Mesendoderm (in vitro differentiated cells): Measurements from ENCODE around the gene ABTB1.

Experiments
- DNase-seq: peaks from one replicate; pipeline ENCODE4 v3.0.0; 2013
- H2AK5ac ChIP-seq: 2 replicates; pipeline ENCODE4 v1.6.1; 2013; ENCODE audit warnings: low read length, inconsistent platforms
- H2BK120ac ChIP-seq: 2 replicates; pipeline ENCODE4 v1.6.1; 2013; ENCODE audit warnings: low read depth, mild to moderate bottlenecking, low read length, moderate library complexity, mixed read lengths
- H2BK15ac ChIP-seq: replicated peaks from 2 replicates; pipeline ENCODE4 v1.6.1; 2013; ENCODE audit warnings: low read depth, mild to moderate bottlenecking, moderate library complexity
- H2BK5ac ChIP-seq: 2 replicates; pipeline ENCODE4 v1.6.1; 2013; ENCODE audit warnings: low read length, inconsistent platforms
- H3K18ac ChIP-seq: 2 replicates; pipeline ENCODE4 v1.6.1; 2013; ENCODE audit warnings: mild to moderate bottlenecking, low read length, mixed read lengths
- H3K23ac ChIP-seq: one replicate; pipeline ENCODE4 v1.6.1; 2013; ENCODE audit warnings: low read length
- H3K27ac ChIP-seq: 2 replicates; pipeline ENCODE4 v1.5.1; 2013; ENCODE audit warnings: low read depth, mild to moderate bottlenecking, inconsistent platforms, low read length, moderate library complexity
- H3K27me3 ChIP-seq: 2 replicates; pipeline ENCODE4 v1.6.1; 2013; ENCODE audit warnings: low read length, control low read depth, mild to moderate bottlenecking, inconsistent platforms; ENCODE audit not compliant: insufficient read depth, poor library complexity
- H3K36me3 ChIP-seq: 2 replicates; pipeline ENCODE4 v1.6.1; 2013; ENCODE audit warnings: low read length, inconsistent platforms; ENCODE audit not compliant: control insufficient read depth, insufficient read depth
- H3K4ac ChIP-seq: one replicate; pipeline ENCODE4 v1.6.1; 2013; ENCODE audit warnings: low read depth, mild to moderate bottlenecking, low read length, moderate library complexity
- H3K4me1 ChIP-seq: 2 replicates; pipeline ENCODE4 v1.6.1; 2013; ENCODE audit warnings: low read depth, low read length, inconsistent platforms; ENCODE audit not compliant: control insufficient read depth
- H3K4me2 ChIP-seq: 2 replicates; pipeline ENCODE4 v1.6.1; 2013; ENCODE audit warnings: low read length
- H3K4me3 ChIP-seq: 2 replicates; pipeline ENCODE4 v1.5.1; 2013; ENCODE audit warnings: mild to moderate bottlenecking, low read length
- H3K56ac ChIP-seq: one replicate; pipeline ENCODE4 v1.6.1; 2013; ENCODE audit warnings: low read length
- H3K79me1 ChIP-seq: 2 replicates; pipeline ENCODE4 v1.6.1; 2013; ENCODE audit warnings: low read length, inconsistent platforms
- H3K79me2 ChIP-seq: 2 replicates; pipeline ENCODE4 v1.6.1; 2013; ENCODE audit warnings: mild to moderate bottlenecking, low read length; ENCODE audit not compliant: control insufficient read depth, insufficient read depth
- H3K9ac ChIP-seq: 2 replicates; pipeline ENCODE4 v1.6.1; 2013; ENCODE audit warnings: low read length, inconsistent platforms
- H4K5ac ChIP-seq: one replicate; pipeline ENCODE4 v1.6.1; 2013; ENCODE audit warnings: low read length
- H4K8ac ChIP-seq: one replicate; pipeline ENCODE4 v1.6.1; 2013; ENCODE audit warnings: low read depth, mild to moderate bottlenecking, control low read depth, low read length, moderate library complexity
- WGBS: extraction: QIAGEN DNeasy Blood & Tissue Kit; methylation state at CpG from one replicate; pipeline ENCODE4 v1.1.7; 2013; ENCODE audit warnings: low lambda C conversion rate, missing lambda C conversion rate; ENCODE audit not compliant: insufficient coverage; ENCODE audit errors: extremely low coverage; 5-methylcytosine and 5-hydroxymethylcytosine counted together

Gene ABTB1

GRCh38 chr3:127675651-127676391 lies 3.1 kb downstream of the ABTB1 start:
- H3K36me3 ChIP-seq: no peaks in the 10 kb centered on the region
- no peak overlapping the region for H4K5ac ChIP-seq
- H2AK5ac ChIP-seq: no peak overlapping the region
- no peak for DNase-seq
- H2BK15ac ChIP-seq: no peak overlapping the region
- no peak overlapping the region for H2BK5ac ChIP-seq
- no peak overlapping the region for H3K23ac ChIP-seq
- H3K27ac ChIP-seq: no peak overlapping the region
- no peaks in the 10 kb centered on the region for H3K79me2 ChIP-seq
- no peak overlapping the region for H3K18ac ChIP-seq
- no peak overlapping the region for H3K56ac ChIP-seq
- no peak overlapping the region for H2BK120ac ChIP-seq
- no peak overlapping the region for H4K8ac ChIP-seq
- no peaks in the 10 kb centered on the region for H3K79me1 ChIP-seq
- no peaks in the 10 kb centered on the region for H3K4me1 ChIP-seq
- WGBS: no CpG with 5 or more reads among the region's 29 CpGs
- no peak overlapping the region for H3K9ac ChIP-seq
- no peaks in the 10 kb centered on the region for H3K27me3 ChIP-seq
- H3K4me3 ChIP-seq: no peak overlapping the region
- H3K4ac ChIP-seq: no peak overlapping the region
- H3K4me2 ChIP-seq: no peak overlapping the region

GRCh38 chr3:127676456-127676855 lies 3.7 kb downstream of the ABTB1 start:
- Histone ChIP-seq H2BK5ac (no peak overlapping the region), H3K27ac (no peak overlapping the region), H3K18ac (no peak overlapping the region), H3K4ac (no peak overlapping the region), H2BK15ac (no peak overlapping the region), H2BK120ac (no peak overlapping the region), H3K27me3 (no peaks in the 10 kb centered on the region), H3K56ac (no peak overlapping the region), H3K23ac (no peak overlapping the region), H3K79me1 (no peaks in the 10 kb centered on the region), H3K4me2 (no peak overlapping the region), H3K4me3 (no peak overlapping the region), H3K36me3 (no peaks in the 10 kb centered on the region), H4K5ac (no peak overlapping the region), H3K4me1 (no peaks in the 10 kb centered on the region), H4K8ac (no peak overlapping the region), H2AK5ac (no peak overlapping the region), H3K9ac (no peak overlapping the region), H3K79me2 (no peaks in the 10 kb centered on the region)
- DNase-seq: no peak
- WGBS: no CpG with 5 or more reads among the region's 4 CpGs

GRCh38 chr3:127676921-127677351 lies 4.2 kb downstream of the ABTB1 start:
- Histone ChIP-seq H3K23ac (no peak overlapping the region), H3K4ac (no peak overlapping the region), H3K27me3 (no peaks in the 10 kb centered on the region), H3K79me2 (no peaks in the 10 kb centered on the region), H3K4me2 (no peak overlapping the region), H2AK5ac (no peak overlapping the region), H2BK5ac (no peak overlapping the region), H4K8ac (no peak overlapping the region), H3K4me1 (no peaks in the 10 kb centered on the region), H2BK15ac (no peak overlapping the region), H3K4me3 (no peak overlapping the region), H3K9ac (no peak overlapping the region), H3K56ac (no peak overlapping the region), H3K18ac (no peak overlapping the region), H4K5ac (no peak overlapping the region), H2BK120ac (no peak overlapping the region), H3K79me1 (no peaks in the 10 kb centered on the region), H3K27ac (no peak overlapping the region), H3K36me3 (no peaks in the 10 kb centered on the region)
- DNase-seq: no peak
- no CpG with 5 or more reads among the region's 21 CpGs for WGBS

- H2BK120ac ChIP-seq: no peak overlapping the region
- no peaks in the 10 kb centered on the region for H3K4me1 ChIP-seq
- H3K27ac ChIP-seq: no peak overlapping the region
- H3K27me3 ChIP-seq: no peaks in the 10 kb centered on the region
- no peaks in the 10 kb centered on the region for H3K36me3 ChIP-seq
- H2BK15ac ChIP-seq: no peak overlapping the region
- no peak overlapping the region for H3K9ac ChIP-seq
- H3K79me1 ChIP-seq: no peaks in the 10 kb centered on the region
- no peak overlapping the region for H3K4me2 ChIP-seq
- no peak overlapping the region for H2AK5ac ChIP-seq
- H3K4me3 ChIP-seq: no peak overlapping the region
- no peaks in the 10 kb centered on the region for H3K79me2 ChIP-seq
- no peak overlapping the region for H4K8ac ChIP-seq
- no peak overlapping the region for H3K18ac ChIP-seq
- H3K23ac ChIP-seq: no peak overlapping the region
- no peak overlapping the region for H3K56ac ChIP-seq
- DNase-seq: no peak
- H2BK5ac ChIP-seq: no peak overlapping the region
- H3K4ac ChIP-seq: no peak overlapping the region
- no peak overlapping the region for H4K5ac ChIP-seq
- WGBS: no CpG with 5 or more reads among the region's 17 CpGs
These were observed 5.0 kb downstream of the ABTB1 start for GRCh38 chr3:127677541-127678314.

GRCh38 chr3:127678315-127678599 lies 5.5 kb downstream of the ABTB1 start:
- Histone ChIP-seq H3K4me3 (no peak overlapping the region), H3K36me3 (no peaks in the 10 kb centered on the region), H3K18ac (no peak overlapping the region), H3K4me1 (no peaks in the 10 kb centered on the region), H2BK5ac (no peak overlapping the region), H2BK120ac (no peak overlapping the region), H3K79me1 (no peaks in the 10 kb centered on the region), H3K56ac (no peak overlapping the region), H3K9ac (no peak overlapping the region), H3K27ac (no peak overlapping the region), H3K4ac (no peak overlapping the region), H4K5ac (no peak overlapping the region), H3K79me2 (no peaks in the 10 kb centered on the region), H3K23ac (no peak overlapping the region), H3K4me2 (no peak overlapping the region), H3K27me3 (no peaks in the 10 kb centered on the region), H4K8ac (no peak overlapping the region), H2BK15ac (no peak overlapping the region), H2AK5ac (no peak overlapping the region)
- no peak for DNase-seq
- WGBS: no CpG with 5 or more reads among the region's 8 CpGs
